GM12874 (cell line): ENCODE measurements around the gene CSH2.
A peak's percentile ranks its signal among the peaks of the same experiment; 100 is the strongest.

Experiments used
- TF ChIP-seq, protein P1 (sequence below): IDR thresholded peaks from 2 replicates; pipeline ENCODE4 v1.5.1; 2011; ENCODE audit warnings: low read depth, mild to moderate bottlenecking, control low read depth, low read length, moderate library complexity; ENCODE audit not compliant: insufficient read depth

Gene CSH2

DNA sequence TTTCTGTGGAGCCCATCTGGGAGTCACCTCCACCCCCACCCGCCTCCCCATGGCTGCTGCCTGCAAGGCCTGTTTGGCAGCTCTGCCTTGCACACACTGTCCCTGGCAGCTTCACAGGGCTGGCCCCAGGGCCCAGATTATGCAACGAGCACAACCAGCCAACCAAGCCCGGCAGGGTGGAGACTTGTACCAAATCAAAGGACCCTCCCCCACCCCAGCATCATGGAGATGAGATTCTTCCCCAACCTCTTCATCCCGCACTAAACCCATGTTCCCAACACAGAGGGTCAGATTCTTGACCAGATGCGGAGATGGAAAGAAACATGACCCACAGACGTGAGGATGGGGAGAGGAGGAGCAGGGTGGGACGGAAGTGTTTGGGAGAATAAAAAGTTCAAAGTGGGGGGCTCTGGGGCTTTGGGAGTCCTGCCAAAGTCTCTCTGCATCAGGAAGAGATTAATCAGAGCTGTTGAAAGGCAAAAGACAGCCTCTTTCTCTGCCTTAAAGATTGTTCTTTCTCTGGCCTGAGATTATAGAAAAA is 34.8 kb downstream of the CSH2 start:
- TF ChIP-seq, protein P1, sequence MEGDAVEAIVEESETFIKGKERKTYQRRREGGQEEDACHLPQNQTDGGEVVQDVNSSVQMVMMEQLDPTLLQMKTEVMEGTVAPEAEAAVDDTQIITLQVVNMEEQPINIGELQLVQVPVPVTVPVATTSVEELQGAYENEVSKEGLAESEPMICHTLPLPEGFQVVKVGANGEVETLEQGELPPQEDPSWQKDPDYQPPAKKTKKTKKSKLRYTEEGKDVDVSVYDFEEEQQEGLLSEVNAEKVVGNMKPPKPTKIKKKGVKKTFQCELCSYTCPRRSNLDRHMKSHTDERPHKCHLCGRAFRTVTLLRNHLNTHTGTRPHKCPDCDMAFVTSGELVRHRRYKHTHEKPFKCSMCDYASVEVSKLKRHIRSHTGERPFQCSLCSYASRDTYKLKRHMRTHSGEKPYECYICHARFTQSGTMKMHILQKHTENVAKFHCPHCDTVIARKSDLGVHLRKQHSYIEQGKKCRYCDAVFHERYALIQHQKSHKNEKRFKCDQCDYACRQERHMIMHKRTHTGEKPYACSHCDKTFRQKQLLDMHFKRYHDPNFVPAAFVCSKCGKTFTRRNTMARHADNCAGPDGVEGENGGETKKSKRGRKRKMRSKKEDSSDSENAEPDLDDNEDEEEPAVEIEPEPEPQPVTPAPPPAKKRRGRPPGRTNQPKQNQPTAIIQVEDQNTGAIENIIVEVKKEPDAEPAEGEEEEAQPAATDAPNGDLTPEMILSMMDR, result no peak

DNA sequence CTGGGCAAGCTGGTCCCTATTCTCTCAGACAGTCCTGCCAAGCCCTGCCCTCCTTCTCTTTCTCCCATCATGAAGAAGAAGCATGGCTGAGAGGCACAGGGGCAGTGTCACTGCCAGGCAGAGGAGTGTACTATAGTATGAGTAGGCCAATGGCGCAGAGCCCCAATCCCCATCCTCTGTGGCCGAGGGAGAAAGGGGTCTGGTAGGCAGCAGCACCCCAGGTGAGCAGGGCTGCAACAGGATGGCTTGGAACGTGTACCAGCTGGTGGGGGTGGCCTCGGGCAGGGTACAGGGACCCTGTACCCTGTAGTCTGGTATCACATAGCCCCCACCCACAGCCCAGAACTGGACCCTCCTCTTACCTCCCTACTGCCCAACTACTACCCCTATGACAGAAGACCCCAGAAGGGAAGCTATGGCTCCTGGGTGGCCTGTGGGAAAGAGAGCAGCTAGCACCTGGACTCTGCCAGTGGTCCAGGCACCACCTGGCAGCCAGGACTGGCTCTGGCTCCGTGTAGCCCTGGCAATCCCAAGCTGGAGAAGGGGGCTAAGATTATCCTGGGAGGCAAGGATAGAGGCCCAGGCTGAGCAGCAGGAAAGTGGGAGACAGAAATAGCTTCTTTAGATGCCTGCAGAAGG is 35.4 kb downstream of the CSH2 start:
- TF ChIP-seq, protein P1, result no peak

DNA sequence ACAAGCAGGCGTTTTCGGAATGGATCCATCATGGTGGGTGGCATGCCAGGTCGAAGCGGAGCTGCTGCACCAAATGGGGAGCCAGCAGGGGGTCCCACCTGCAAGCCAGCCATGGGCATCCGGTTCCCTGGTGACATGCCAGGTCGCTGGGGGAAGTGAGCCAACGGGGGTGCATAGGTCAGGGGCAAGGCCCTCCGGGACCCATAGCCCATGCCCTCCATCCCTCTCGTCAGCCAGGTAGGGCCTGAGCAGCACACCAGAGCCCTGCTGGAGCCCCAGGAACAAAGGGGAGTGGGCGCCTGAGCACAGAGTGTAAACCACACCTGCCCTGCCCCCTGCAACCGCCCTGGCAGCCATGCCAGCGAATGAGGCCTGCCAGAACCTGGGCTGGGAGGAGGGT is 36.0 kb downstream of the CSH2 start:
- TF ChIP-seq, protein P1, result no peak

DNA sequence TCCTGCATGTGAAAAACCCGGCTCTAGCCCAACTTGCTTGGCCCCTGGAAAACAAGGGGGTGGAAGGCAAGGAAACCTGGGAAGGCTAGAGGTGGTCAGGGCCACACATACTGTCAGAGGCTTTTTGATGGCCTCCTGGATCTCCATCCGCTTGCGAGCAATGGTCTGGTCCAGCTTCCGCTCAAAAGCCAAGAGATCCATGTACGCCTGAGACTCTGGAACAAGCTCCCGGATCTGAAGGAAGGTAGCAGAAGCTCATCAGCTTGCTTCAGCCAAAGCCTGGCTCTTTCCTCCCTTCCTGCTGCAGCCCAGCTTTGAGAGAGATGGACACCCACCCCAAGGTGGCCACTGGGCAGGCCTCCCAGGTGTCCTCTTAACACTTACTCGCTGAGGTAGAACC is 36.7 kb downstream of the CSH2 start:
- TF ChIP-seq, protein P1, result no peak

DNA sequence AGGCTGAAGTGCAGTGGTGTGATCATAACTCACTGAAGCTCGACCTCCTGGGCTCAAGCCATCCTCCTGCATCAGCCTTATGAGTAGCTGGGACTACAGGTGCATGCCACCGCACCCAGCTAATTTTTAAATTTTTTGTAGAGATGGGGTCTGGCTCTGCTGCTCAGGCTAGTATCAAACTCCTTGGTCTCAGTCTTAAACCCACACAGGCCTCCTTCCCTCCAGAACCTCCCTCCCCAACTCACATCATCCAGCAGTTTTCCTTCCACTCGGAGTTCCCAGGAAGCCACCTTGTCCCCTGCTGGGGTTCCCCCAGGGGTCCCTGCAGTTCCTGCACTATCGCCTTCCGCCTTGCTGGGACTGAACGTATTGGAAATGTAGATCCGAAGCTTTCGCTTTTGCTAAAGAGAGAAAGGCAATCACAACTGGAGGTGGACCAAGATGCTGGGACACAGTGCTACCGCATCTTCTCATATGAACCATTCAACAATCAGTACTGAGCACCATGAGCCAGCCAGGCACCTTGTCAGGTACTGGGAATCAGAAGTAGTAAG is 38.2 kb downstream of the CSH2 start:
- TF ChIP-seq, protein P1, result no peak

DNA sequence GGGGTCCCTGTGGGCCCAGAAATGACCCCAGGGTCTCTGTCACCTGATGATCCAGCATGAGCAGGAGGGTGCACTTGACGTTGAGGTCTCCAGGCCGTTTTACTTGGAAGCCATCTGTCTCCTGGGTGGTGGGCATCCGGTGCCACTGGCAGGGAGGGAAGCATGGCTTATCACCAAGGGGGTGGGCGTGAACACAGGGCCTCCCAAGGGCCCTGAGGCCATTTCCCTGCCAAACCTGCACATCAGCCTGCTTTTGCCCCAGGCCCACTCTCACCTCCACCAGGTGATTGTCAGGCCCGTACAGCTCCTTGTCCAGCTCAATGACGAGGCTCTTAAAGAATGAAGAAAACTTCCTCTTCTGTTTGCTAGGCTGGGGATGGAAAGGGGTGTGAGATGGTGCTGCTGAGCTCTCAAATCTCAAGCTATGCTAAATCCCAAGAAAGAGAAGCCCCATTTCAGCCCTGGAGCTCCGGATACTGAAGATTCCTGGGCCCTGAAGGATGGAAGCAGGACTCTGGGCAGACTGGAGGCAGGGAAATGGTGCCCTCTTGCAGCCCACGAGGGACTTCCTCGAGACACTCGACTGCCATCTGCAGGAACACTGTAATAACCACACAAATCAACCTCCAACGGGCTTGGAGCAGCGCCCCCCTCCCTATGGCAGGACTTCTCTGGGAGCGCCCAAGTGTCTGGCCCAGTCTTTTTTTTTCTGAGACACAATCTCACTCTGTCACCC is 38.9 kb downstream of the CSH2 start:
- TF ChIP-seq, protein P1, result peak; percentile 72

DNA sequence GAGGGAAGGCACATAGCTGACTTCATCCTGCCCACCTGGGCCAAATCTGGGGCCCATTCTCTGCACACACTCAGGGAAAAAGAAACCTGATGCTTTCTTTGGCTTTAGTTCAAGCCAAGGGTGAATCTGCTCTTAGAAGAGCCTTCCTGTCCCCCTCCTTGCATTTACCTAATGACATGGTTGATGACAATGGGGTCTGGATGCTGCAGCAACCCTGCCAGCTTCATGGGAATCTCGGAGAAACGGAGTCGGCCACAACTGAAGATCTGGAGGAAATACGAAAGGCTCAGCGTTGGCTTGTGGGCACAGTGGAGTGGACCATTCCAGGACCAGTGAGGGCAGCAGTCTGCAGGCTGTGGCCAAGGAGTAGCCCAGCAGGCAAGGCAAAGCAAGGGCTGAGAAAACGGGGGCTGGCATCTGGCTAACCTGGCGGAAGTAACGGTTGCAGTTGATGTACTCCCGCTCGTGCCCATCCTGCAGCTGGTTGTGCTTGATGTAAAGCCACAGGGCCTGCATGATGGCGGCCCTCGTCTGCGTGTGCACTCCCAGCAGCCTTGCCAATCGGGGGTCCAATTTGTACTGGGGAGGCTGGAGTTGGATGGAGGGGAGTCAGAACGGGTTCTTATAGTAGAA is 39.6 kb downstream of the CSH2 start:
- TF ChIP-seq, protein P1, result no peak
